Measurements from ENCODE around the gene STKLD1. TPM values are rescaled to one million over a fixed set of nuclear protein-coding genes. Genes with fewer than 3 reads are reported as not detected.

Gene STKLD1
- total RNA-seq, 1 experiment from 2014 or later: 0.17 TPM

GRCh38 chr9:133421615-133422542, 45.7 kb downstream of the STKLD1 start, which contains the start of gene ADAMTS13:
Gene ADAMTS13 (plus strand): TSS chr9:133422367. CDS start chr9:133422444, 77 bp downstream.
- no peak for DNase-seq (ENCODE audit: low read depth)
- in situ Hi-C loops (cut with HindIII; ENCODE audit: low pct_unique_long_range_greater_than_20kb, low sequenced_read_pairs): no loop called here

GRCh38 chr9:133423216-133423615, 47.0 kb downstream of the STKLD1 start:
- in situ Hi-C loops (cut with HindIII; ENCODE audit: low pct_unique_long_range_greater_than_20kb, low sequenced_read_pairs): no loop called here
- no peak for DNase-seq (ENCODE audit: low read depth)

DNA sequence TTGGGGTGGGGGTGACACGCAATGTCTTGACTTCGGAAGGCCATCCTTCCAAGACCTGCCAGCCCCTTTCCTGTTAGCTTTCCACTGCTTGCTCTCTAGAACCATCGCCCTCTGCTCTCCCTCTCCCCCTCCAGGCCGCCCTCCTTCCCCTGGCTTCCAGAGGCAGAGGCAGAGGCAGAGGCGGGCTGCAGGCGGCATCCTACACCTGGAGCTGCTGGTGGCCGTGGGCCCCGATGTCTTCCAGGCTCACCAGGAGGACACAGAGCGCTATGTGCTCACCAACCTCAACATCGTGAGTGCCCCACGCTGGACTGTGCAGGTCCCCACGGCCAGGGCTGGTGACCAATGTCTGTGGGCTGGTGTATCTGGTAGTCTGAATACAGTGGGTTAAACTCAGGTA, 48.0 kb downstream of the STKLD1 start:
- in situ Hi-C loops (cut with HindIII; ENCODE audit: low pct_unique_long_range_greater_than_20kb, low sequenced_read_pairs): no loop called here
- no peak for DNase-seq (ENCODE audit: low read depth)

GRCh38 chr9:133425049-133425632, 49.0 kb downstream of the STKLD1 start:
- in situ Hi-C loops (cut with HindIII; ENCODE audit: low pct_unique_long_range_greater_than_20kb, low sequenced_read_pairs): no loop called here
- DNase-seq (ENCODE audit: low read depth): no peak

DNA sequence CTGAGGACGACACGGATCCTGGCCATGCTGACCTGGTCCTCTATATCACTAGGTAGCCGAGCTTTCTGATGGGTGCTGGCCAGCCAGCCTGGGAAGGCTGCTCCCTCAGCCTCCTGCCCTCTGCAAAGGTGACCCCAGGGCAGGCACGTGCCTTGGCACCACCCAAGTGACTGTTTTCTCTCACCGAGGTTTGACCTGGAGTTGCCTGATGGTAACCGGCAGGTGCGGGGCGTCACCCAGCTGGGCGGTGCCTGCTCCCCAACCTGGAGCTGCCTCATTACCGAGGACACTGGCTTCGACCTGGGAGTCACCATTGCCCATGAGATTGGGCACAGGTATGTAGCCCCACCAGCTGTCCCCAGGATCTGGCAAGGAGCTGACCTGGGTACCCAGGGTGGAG, 49.8 kb downstream of the STKLD1 start:
- in situ Hi-C loops (cut with HindIII; ENCODE audit: low pct_unique_long_range_greater_than_20kb, low sequenced_read_pairs): no loop called here
- DNase-seq (ENCODE audit: low read depth): no peak

DNA sequence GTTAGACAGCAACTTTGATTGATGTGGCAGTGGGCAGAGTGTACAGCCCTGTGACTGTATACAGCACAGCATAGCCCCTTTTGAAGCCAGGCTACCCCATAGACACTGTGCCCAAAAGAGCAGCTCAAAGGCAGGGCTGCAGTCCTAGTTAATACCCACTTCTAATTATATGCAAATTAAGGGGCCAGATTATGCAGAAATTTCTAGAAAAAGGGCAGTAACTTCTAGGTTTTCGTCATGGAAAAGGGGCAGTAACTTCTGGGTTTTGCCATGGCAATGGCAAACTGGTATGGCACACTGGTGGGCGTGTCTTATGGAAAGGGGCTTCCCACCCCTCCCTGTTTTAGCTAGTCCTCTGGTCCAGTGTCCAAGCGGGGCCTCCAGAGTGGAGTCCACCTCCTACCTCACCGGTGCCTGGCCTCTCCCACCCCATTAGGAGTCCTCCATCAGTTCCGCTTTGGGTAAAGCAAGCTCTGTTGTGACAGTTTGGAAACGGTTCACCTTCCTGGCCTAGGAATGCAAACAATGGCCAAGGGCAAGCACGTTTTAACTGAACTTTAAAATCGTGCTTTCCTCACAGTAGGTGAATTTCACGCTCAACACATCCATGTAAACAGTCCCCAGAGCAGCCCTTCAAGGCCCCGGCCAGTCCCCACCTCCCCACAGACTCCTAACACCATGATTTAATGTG, 51.6 kb downstream of the STKLD1 start:
- DNase-seq (ENCODE audit: low read depth): no peak
- in situ Hi-C loops (cut with HindIII; ENCODE audit: low pct_unique_long_range_greater_than_20kb, low sequenced_read_pairs): no loop called here

DNA sequence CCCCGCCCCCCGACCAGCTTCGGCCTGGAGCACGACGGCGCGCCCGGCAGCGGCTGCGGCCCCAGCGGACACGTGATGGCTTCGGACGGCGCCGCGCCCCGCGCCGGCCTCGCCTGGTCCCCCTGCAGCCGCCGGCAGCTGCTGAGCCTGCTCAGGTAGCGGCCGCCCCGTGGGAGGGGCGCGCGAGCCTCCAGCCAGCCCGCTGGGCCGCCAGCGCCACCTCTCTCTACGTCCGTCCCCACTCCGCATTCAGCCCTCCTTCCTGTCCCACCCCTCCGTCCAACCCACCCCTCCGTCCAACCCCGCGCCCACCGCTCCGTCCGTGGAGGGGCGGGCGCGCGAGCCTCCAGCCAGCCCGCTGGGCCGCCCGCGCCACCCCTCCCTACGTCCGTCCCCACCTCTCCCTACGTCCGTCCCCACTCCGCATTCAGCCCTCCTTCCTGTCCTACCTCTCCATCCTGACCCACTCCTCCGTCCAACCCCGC, 52.5 kb downstream of the STKLD1 start:
- no peak for DNase-seq (ENCODE audit: low read depth)
- in situ Hi-C loops (cut with HindIII; ENCODE audit: low pct_unique_long_range_greater_than_20kb, low sequenced_read_pairs): no loop called here

- DNase-seq (ENCODE audit: low read depth): no peak
- in situ Hi-C loops (cut with HindIII; ENCODE audit: low pct_unique_long_range_greater_than_20kb, low sequenced_read_pairs): no loop called here
Measured at GRCh38 chr9:133429214-133429613, 53.0 kb downstream of the STKLD1 start.

DNA sequence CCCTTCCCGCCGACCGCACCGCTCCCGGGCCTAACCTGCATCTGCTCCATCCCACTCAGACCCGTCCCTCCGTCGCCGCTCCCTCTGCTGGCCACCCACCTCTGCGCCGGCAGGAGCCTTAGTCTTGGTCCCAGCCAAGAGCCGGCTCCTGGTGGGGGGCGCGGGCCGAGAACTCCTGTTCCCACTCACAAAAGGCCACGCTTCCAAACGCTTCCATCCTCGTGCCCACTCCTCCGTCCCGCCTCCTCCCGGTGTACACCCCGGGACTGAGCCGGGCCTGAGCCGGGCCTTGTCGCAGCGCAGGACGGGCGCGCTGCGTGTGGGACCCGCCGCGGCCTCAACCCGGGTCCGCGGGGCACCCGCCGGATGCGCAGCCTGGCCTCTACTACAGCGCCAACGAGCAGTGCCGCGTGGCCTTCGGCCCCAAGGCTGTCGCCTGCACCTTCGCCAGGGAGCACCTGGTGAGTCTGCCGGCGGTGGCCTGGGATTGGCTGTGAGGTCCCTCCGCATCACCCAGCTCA, 53.5 kb downstream of the STKLD1 start:
- in situ Hi-C loops (cut with HindIII; ENCODE audit: low pct_unique_long_range_greater_than_20kb, low sequenced_read_pairs): no loop called here
- DNase-seq (ENCODE audit: low read depth): no peak

- no peak for DNase-seq (ENCODE audit: low read depth)
- in situ Hi-C loops (cut with HindIII; ENCODE audit: low pct_unique_long_range_greater_than_20kb, low sequenced_read_pairs): no loop called here
Measured at GRCh38 chr9:133430244-133430643, 54.1 kb downstream of the STKLD1 start.

- in situ Hi-C loops (cut with HindIII; ENCODE audit: low pct_unique_long_range_greater_than_20kb, low sequenced_read_pairs): no loop called here
Measured at GRCh38 chr9:133433351-133433843, 57.2 kb downstream of the STKLD1 start.

DNA sequence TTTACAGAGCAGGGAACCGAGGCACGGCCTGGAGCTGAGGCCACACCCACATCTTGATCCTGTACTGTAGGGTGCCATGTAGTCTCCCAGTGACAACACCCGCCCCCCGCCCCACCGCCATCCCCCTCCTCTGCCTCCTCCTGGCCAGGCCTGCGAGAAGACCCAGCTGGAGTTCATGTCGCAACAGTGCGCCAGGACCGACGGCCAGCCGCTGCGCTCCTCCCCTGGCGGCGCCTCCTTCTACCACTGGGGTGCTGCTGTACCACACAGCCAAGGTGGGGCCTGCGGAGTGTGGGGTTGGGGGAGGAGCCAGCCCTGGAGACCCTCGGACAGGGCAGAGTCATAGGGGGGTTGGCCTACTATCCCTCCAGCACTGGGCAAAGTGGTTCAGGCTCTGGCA, 60.5 kb downstream of the STKLD1 start:
- no peak for DNase-seq (ENCODE audit: low read depth)
- in situ Hi-C loops (cut with HindIII; ENCODE audit: low pct_unique_long_range_greater_than_20kb, low sequenced_read_pairs): no loop called here

More at GRCh38 chr9:133433351-133433843, 57.2 kb downstream of the STKLD1 start:
- no peak for DNase-seq (ENCODE audit: low read depth)

- DNase-seq (ENCODE audit: low read depth): no peak
- in situ Hi-C loops (cut with HindIII; ENCODE audit: low pct_unique_long_range_greater_than_20kb, low sequenced_read_pairs): no loop called here
Measured at GRCh38 chr9:133437753-133438531, 61.8 kb downstream of the STKLD1 start.

DNA sequence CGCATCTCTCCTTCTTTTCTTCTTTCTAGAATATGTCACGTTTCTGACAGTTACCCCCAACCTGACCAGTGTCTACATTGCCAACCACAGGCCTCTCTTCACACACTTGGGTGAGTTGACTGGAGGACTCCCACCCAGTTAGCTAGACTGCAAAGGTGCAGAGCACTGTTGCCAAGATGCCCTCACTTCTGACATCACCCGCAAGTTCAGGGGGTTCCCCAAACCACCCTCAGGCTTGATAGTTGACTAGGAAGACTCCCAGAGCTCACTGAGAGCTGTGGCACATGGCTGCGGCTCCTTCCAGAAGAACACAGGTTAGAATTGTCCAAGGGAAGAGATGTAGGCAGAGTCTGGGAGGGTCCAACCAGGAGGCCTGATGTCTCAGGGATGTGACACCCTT, 63.2 kb downstream of the STKLD1 start:
- in situ Hi-C loops (cut with HindIII; ENCODE audit: low pct_unique_long_range_greater_than_20kb, low sequenced_read_pairs): no loop called here
- DNase-seq (ENCODE audit: low read depth): no peak

GRCh38 chr9:133440874-133441273, 64.7 kb downstream of the STKLD1 start:
- in situ Hi-C loops (cut with HindIII; ENCODE audit: low pct_unique_long_range_greater_than_20kb, low sequenced_read_pairs): no loop called here
- no peak for DNase-seq (ENCODE audit: low read depth)

- in situ Hi-C loops (cut with HindIII; ENCODE audit: low pct_unique_long_range_greater_than_20kb, low sequenced_read_pairs): no loop called here
- DNase-seq (ENCODE audit: low read depth): no peak
Measured at GRCh38 chr9:133441571-133441970, 65.4 kb downstream of the STKLD1 start.

GRCh38 chr9:133443248-133443647, 67.1 kb downstream of the STKLD1 start:
- in situ Hi-C loops (cut with HindIII; ENCODE audit: low pct_unique_long_range_greater_than_20kb, low sequenced_read_pairs): no loop called here
- no peak for DNase-seq (ENCODE audit: low read depth)

GRCh38 chr9:133443982-133444381, 67.8 kb downstream of the STKLD1 start:
- DNase-seq (ENCODE audit: low read depth): no peak
- in situ Hi-C loops (cut with HindIII; ENCODE audit: low pct_unique_long_range_greater_than_20kb, low sequenced_read_pairs): no loop called here

Measured in Caki2 (cell line).